Osteocyte (in vitro differentiated cells): Measurements from ENCODE around the gene NHERF2. TPM values are rescaled to one million over a fixed set of nuclear protein-coding genes. Genes with fewer than 3 reads are reported as not detected.

Experiments
- DNase-seq: peaks from one replicate; pipeline ENCODE4 v3.0.0; 2021; ENCODE audit warnings: mixed read lengths; ENCODE audit not compliant: unreplicated experiment; ENCODE audit errors: extremely low spot score
- H3K27ac Mint-ChIP-seq: one replicate; pipeline ENCODE4 v1.8.0; 2021; ENCODE audit warnings: mild to moderate bottlenecking, mixed read lengths; ENCODE audit not compliant: unreplicated experiment
- H3K27me3 Mint-ChIP-seq: one replicate; pipeline ENCODE4 v1.8.0; 2021; ENCODE audit warnings: mixed read lengths; ENCODE audit not compliant: unreplicated experiment
- H3K36me3 Mint-ChIP-seq: one replicate; pipeline ENCODE4 v1.8.0; 2021; ENCODE audit warnings: mixed read lengths; ENCODE audit not compliant: unreplicated experiment
- H3K4me1 Mint-ChIP-seq: one replicate; pipeline ENCODE4 v1.8.0; 2021; ENCODE audit warnings: mixed read lengths; ENCODE audit not compliant: unreplicated experiment
- H3K4me3 Mint-ChIP-seq: one replicate; pipeline ENCODE4 v1.8.0; 2021; ENCODE audit warnings: mild to moderate bottlenecking, moderate library complexity, mixed read lengths; ENCODE audit not compliant: unreplicated experiment
- H3K9me3 Mint-ChIP-seq: one replicate; pipeline ENCODE4 v1.8.0; 2021; ENCODE audit warnings: mixed read lengths; ENCODE audit not compliant: unreplicated experiment
- CTCF ChIP-seq: fragments of 200-600 bp; sonication (generic); IDR thresholded peaks from 2 replicates; pipeline ENCODE4 v1.5.0; 2021; ENCODE audit warnings: antibody characterized with exemption, mild to moderate bottlenecking, moderate library complexity
- total RNA-seq: library from RNA; stranded (reverse); gene quantifications from 2 replicates; pipeline ENCODE4 v1.2.1, GENCODE V29; 2021

NHERF2 gene
- total RNA-seq, 1 donor from 2014 or later = 146 TPM

- Mint-ChIP-seq H3K4me3 (no peak overlapping the region), H3K27ac (no peak overlapping the region), H3K36me3 (peaks cover 1% of the 10 kb centered on the region), H3K27me3 (no peaks in the 10 kb centered on the region), H3K4me1 (peaks cover 64% of the 10 kb centered on the region), H3K9me3 (no peaks in the 10 kb centered on the region)
- no peak for TF ChIP-seq CTCF
- DNase-seq = no peak
These were observed 15.7 kb downstream of the NHERF2 start for GRCh38 chr16:2042171-2042985.

GRCh38 chr16:2042986-2043666, 16.4 kb downstream of the NHERF2 start:
- Mint-ChIP-seq H3K4me3 (no peak overlapping the region), H3K9me3 (no peaks in the 10 kb centered on the region), H3K4me1 (peaks cover 57% of the 10 kb centered on the region), H3K27me3 (no peaks in the 10 kb centered on the region), H3K36me3 (no peaks in the 10 kb centered on the region), H3K27ac (no peak overlapping the region)
- TF ChIP-seq CTCF = no peak
- DNase-seq = no peak

- no peak for TF ChIP-seq CTCF
- Mint-ChIP-seq H3K9me3 (no peaks in the 10 kb centered on the region), H3K4me3 (no peak overlapping the region), H3K27me3 (no peaks in the 10 kb centered on the region), H3K4me1 (peaks cover 59% of the 10 kb centered on the region), H3K36me3 (no peaks in the 10 kb centered on the region), H3K27ac (no peak overlapping the region)
- DNase-seq = no peak
These were observed 17.2 kb downstream of the NHERF2 start for GRCh38 chr16:2043667-2044451.

- H3K4me1 Mint-ChIP-seq = peaks cover 56% of the 10 kb centered on the region
- no peaks in the 10 kb centered on the region for H3K36me3 Mint-ChIP-seq
- H3K9me3 Mint-ChIP-seq = no peaks in the 10 kb centered on the region
- no peaks in the 10 kb centered on the region for H3K27me3 Mint-ChIP-seq
- no peak overlapping the region for H3K27ac Mint-ChIP-seq
- TF ChIP-seq CTCF = no peak
- no peak for DNase-seq
- no peak overlapping the region for H3K4me3 Mint-ChIP-seq
These were observed 17.8 kb downstream of the NHERF2 start for GRCh38 chr16:2044541-2044940.
